Smooth muscle cell of the coronary artery (primary cell): ENCODE data around the gene SYNJ1. TPM values are rescaled to one million over a fixed set of nuclear protein-coding genes. Genes with fewer than 3 reads are reported as not detected.

Experiments
- total RNA-seq: library from RNA; depleted of rRNA; stranded (reverse); fragments of >200 nt; gene quantifications from 2 replicates; pipeline ENCODE4 v1.2.3, GENCODE V29; 2014; ENCODE audit warnings: low replicate concordance

The SYNJ1 gene
- 5.1 and 5.9 TPM in 2 replicates for total RNA-seq

GRCh38 chr21:32727687-32728455 is at the start of gene SYNJ1:
SYNJ1 (minus strand) TSS chr21:32728013; CDS start chr21:32726895, 1,118 bp downstream.

GRCh38 chr21:32612075-32612998 is 115.5 kb downstream of the SYNJ1 start, which contains the start of gene CFAP298:
CFAP298 (minus strand) TSS chr21:32612377; CDS start chr21:32612243, 134 bp downstream.

GRCh38 chr21:32585042-32585710 is 142.6 kb downstream of the SYNJ1 start, which contains the start of gene TCP10L:
TCP10L (minus strand) TSS chr21:32585523; CDS start chr21:32584304, 1,219 bp downstream.

Other genes with a start within 250 kb of the SYNJ1 start
- 0.94 TPM in 1 of 2 replicates, not detected in the other for gene TCP10L, start 142.5 kb downstream of the SYNJ1 start, total RNA-seq
- 9.9 and 19.8 TPM in 2 replicates for gene CFAP298, start 115.6 kb downstream of the SYNJ1 start, total RNA-seq
- gene PAXBP1, start 43.7 kb upstream of the SYNJ1 start, total RNA-seq: 15.0 and 15.3 TPM in 2 replicates